Measurements from ENCODE around the gene DIRAS3.
"Not testable (repeated sequence)": the region's sequence is repeated elsewhere in the genome, so short reads cannot be mapped to it uniquely, and the experiment has no call there.

Gene DIRAS3

DNA sequence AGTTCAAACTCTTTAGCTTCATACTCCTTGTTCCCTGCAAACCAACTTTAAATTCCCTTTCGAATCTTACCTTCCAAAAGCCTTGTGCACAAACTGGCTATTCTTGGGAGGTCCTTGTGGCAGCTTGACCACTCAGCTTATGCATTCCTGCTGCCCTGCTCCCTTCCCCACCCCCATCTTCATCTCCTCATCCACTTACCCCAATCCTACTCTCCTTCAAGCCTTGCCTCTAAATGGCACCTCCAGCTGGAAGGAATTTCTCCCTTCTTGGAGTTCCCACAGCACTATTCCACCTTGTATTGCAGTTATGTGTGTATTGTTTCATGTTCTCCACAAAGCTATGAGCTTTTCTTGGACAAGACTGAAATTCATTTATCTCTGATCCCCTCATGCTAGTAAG, 15.3 kb upstream of the DIRAS3 start:
- H3K27me3 ChIP-seq (ENCODE audit: insufficient read depth, low read depth): no peaks in the 10 kb centered on the region
- no peak overlapping the region for H2AFZ ChIP-seq (ENCODE audit: low read depth)
- H3K4me2 ChIP-seq: no peak overlapping the region
- H4K20me1 ChIP-seq (ENCODE audit: insufficient read depth): no peaks in the 10 kb centered on the region
- H3K79me2 ChIP-seq (ENCODE audit: insufficient read depth, low read depth): no peaks in the 10 kb centered on the region
- H3K9ac ChIP-seq: no peak overlapping the region
- H3K4me3 ChIP-seq (IDR thresholded peaks at IDR 0.05; ENCODE audit: insufficient read depth, low read depth, low read length): no peak overlapping the region
- TF ChIP-seq, protein P1, sequence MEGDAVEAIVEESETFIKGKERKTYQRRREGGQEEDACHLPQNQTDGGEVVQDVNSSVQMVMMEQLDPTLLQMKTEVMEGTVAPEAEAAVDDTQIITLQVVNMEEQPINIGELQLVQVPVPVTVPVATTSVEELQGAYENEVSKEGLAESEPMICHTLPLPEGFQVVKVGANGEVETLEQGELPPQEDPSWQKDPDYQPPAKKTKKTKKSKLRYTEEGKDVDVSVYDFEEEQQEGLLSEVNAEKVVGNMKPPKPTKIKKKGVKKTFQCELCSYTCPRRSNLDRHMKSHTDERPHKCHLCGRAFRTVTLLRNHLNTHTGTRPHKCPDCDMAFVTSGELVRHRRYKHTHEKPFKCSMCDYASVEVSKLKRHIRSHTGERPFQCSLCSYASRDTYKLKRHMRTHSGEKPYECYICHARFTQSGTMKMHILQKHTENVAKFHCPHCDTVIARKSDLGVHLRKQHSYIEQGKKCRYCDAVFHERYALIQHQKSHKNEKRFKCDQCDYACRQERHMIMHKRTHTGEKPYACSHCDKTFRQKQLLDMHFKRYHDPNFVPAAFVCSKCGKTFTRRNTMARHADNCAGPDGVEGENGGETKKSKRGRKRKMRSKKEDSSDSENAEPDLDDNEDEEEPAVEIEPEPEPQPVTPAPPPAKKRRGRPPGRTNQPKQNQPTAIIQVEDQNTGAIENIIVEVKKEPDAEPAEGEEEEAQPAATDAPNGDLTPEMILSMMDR (conservative IDR thresholded peaks at IDR 0.05; ENCODE audit: low read depth, low read length): no peak
- H3K36me3 ChIP-seq (ENCODE audit: insufficient read depth): no peaks in the 10 kb centered on the region
- no peak overlapping the region for H3K27ac ChIP-seq
- H3K4me1 ChIP-seq (ENCODE audit: low read depth, poor library complexity, severe bottlenecking): no peaks in the 10 kb centered on the region

DNA sequence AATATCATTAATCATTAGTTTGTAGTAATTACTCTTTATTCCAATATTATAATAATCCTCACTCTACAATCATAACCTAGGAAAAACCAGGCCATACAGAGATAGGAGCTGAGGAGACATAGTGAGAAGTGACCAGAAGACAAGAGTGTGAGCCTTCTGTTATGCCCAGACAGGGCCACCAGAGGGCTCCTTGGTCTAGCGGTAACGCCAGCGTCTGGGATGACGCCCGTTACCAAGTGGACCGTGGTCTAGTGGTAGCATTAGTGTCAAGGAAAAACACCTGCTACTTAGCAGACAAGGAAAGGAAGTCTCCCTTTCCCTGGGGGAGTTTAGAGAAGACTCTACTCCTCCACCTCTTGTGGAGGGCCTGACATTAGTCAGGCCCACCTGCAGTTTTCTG, 7.6 kb upstream of the DIRAS3 start:
- not testable (repeated sequence) for H2AFZ ChIP-seq (ENCODE audit: low read depth); H3K27me3 ChIP-seq (ENCODE audit: insufficient read depth, low read depth); H3K79me2 ChIP-seq (ENCODE audit: insufficient read depth, low read depth); H3K4me2 ChIP-seq; H3K4me1 ChIP-seq (ENCODE audit: low read depth, poor library complexity, severe bottlenecking); H3K27ac ChIP-seq; H3K9ac ChIP-seq; H3K4me3 ChIP-seq (IDR thresholded peaks at IDR 0.05; ENCODE audit: insufficient read depth, low read depth, low read length); H3K36me3 ChIP-seq (ENCODE audit: insufficient read depth); H4K20me1 ChIP-seq (ENCODE audit: insufficient read depth)

DNA sequence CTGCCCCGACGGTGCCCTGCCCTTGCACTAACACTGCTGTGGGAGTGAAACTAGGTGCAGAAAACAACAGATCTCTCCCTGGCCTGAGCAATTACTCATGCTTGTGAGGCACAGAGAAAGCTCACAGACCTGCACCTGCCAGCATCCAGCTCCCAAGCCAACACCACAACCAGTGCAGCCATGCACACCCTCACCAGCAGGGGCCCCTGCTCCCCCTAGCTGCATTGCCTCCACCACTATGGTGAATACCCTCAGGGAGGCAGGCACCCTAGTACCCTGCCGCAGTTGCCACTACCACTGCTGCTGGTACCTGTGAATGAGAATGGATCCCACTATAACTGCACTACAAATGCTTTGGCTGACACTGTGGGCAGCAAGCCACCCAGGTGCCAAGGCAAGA, 7.1 kb upstream of the DIRAS3 start:
- Histone ChIP-seq H2AFZ (ENCODE audit: low read depth) (no peak overlapping the region), H3K9ac (no peak overlapping the region), H4K20me1 (ENCODE audit: insufficient read depth) (no peaks in the 10 kb centered on the region), H3K27ac (no peak overlapping the region), H3K4me2 (no peak overlapping the region), H3K4me3 (IDR thresholded peaks at IDR 0.05; ENCODE audit: insufficient read depth, low read depth, low read length) (no peak overlapping the region), H3K27me3 (ENCODE audit: insufficient read depth, low read depth) (no peaks in the 10 kb centered on the region), H3K36me3 (ENCODE audit: insufficient read depth) (no peaks in the 10 kb centered on the region), H3K4me1 (ENCODE audit: low read depth, poor library complexity, severe bottlenecking) (no peaks in the 10 kb centered on the region), H3K79me2 (ENCODE audit: insufficient read depth, low read depth) (no peaks in the 10 kb centered on the region)
- TF ChIP-seq, protein P1 (conservative IDR thresholded peaks at IDR 0.05; ENCODE audit: low read depth, low read length): no peak

DNA sequence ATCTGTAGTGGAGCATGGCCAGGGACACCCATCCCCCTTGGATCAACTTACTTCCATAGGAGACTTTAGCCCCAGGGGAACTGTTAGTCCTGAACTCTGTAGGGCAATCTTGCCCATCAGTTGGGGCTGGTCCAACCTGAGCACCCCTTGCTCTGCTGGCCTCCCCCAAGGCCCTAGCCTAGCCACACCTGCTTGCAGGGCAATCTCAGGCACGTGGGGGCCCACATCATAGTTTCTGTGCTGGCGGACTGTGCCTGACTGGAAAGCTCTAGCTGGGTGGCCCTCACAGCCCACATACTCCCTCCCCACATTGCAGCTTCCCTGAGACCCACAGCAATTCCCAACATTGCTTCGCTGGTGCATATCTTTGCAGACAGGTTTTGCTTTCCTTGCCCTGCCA, 6.6 kb upstream of the DIRAS3 start:
- H3K79me2 ChIP-seq (ENCODE audit: insufficient read depth, low read depth): no peaks in the 10 kb centered on the region
- no peak overlapping the region for H2AFZ ChIP-seq (ENCODE audit: low read depth)
- no peak overlapping the region for H3K9ac ChIP-seq
- no peaks in the 10 kb centered on the region for H4K20me1 ChIP-seq (ENCODE audit: insufficient read depth)
- no peaks in the 10 kb centered on the region for H3K36me3 ChIP-seq (ENCODE audit: insufficient read depth)
- TF ChIP-seq, protein P1 (conservative IDR thresholded peaks at IDR 0.05; ENCODE audit: low read depth, low read length): no peak
- no peaks in the 10 kb centered on the region for H3K27me3 ChIP-seq (ENCODE audit: insufficient read depth, low read depth)
- no peaks in the 10 kb centered on the region for H3K4me1 ChIP-seq (ENCODE audit: low read depth, poor library complexity, severe bottlenecking)
- no peak overlapping the region for H3K4me3 ChIP-seq (IDR thresholded peaks at IDR 0.05; ENCODE audit: insufficient read depth, low read depth, low read length)
- H3K27ac ChIP-seq: no peak overlapping the region
- no peak overlapping the region for H3K4me2 ChIP-seq

DNA sequence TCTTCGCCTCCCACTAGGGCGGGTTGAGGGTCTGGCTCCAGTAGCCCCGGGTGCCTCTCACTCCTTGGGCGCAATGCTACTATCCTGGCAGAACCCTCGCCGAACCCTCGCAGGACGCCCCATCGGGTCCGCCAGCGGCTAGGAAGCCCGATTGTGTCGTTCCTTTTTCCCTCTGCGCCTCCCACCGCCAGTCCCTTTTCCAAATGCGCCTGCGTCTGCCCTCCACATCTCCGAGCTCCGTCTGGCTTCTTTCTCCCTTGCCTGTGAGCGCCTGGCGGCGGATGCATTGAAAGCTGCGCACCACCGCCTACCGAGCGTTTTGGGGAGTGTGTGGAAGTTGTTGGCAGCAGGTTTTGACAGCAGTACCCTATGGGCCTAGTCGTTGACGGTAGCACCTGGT, 1.0 kb upstream of the DIRAS3 start:
- TF ChIP-seq, protein P1 (conservative IDR thresholded peaks at IDR 0.05; ENCODE audit: low read depth, low read length): no peak
- H3K4me1 ChIP-seq (ENCODE audit: low read depth, poor library complexity, severe bottlenecking): no peaks in the 10 kb centered on the region
- no peaks in the 10 kb centered on the region for H3K79me2 ChIP-seq (ENCODE audit: insufficient read depth, low read depth)
- no peak overlapping the region for H2AFZ ChIP-seq (ENCODE audit: low read depth)
- H3K4me2 ChIP-seq: no peak overlapping the region
- H3K27me3 ChIP-seq (ENCODE audit: insufficient read depth, low read depth): no peaks in the 10 kb centered on the region
- no peak overlapping the region for H3K9ac ChIP-seq
- H4K20me1 ChIP-seq (ENCODE audit: insufficient read depth): no peaks in the 10 kb centered on the region
- H3K4me3 ChIP-seq (IDR thresholded peaks at IDR 0.05; ENCODE audit: insufficient read depth, low read depth, low read length): no peak overlapping the region
- H3K36me3 ChIP-seq (ENCODE audit: insufficient read depth): no peaks in the 10 kb centered on the region
- H3K27ac ChIP-seq: no peak overlapping the region
